ENCODE data around the gene AKAIN1.

GRCh38 chr18:5142131-5142530 lies 54.9 kb downstream of the AKAIN1 start:
- TF ChIP-seq CTCF (IDR thresholded peaks at IDR 0.05; ENCODE audit: poor library complexity) (no peak), EZH2 (IDR thresholded peaks at IDR 0.05; ENCODE audit: borderline replicate concordance) (no peak), EZH2phosphoT487 (IDR thresholded peaks at IDR 0.05; ENCODE audit: low read depth, severe bottlenecking, unreplicated experiment) (no peak)

All from hepatocyte (in vitro differentiated cells).